HG03025 (cell line): Measurements from ENCODE around the gene MEI4.
"Not testable (repeated sequence)": the region's sequence is repeated elsewhere in the genome, so short reads cannot be mapped to it uniquely, and the experiment has no call there.

Experiments used
- ATAC-seq: cut with Tn5 transposase; IDR thresholded peaks from one replicate; pipeline ENCODE4 v1.9.1; 2021; ENCODE audit warnings: mild to moderate bottlenecking, moderate library complexity; ENCODE audit not compliant: unreplicated experiment, low FRiP score

The MEI4 gene, protein sequence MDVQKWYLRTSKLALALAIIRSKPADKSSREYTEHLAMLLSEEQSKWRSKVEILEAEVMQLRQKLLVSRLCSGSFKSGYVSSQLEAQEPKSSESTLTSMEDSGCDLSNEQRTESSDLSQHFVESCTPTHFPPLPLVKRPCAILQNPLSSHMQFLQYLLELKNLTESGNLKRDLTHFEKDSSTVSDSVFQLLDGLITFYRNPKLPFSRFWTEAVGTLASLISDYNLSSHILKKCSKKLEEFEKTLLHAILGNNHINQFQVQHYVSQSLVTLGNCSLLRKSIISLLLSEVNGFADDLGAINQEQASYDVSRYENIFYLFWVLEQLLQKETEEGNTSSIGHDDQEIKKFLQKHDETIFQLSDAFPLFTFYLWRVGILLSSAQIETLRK

DNA sequence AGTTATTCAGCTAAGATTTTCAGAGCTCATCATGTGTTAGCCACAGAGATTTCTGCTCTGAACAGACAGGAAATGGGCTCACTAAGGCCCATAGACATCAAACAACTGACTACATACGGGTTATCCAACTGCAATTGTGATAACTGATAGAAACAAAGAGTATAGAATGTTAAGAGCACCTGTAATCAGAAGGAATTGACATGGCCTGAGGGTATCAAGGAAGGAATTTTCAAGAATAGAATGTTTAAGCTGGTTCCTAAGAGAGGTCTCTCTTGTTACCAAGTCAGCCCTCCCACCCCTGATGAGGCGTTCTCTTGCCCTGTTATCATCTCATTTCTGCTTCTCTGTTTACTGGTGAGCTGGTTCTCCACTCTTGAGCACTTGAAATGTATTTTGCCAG, at the start of gene MEI4:
TSS of gene MEI4 (plus strand) at position 301 of the 400 bp plus-strand sequence. CDS start 37,633 bp downstream, outside the sequence.
- ATAC-seq: no peak

DNA sequence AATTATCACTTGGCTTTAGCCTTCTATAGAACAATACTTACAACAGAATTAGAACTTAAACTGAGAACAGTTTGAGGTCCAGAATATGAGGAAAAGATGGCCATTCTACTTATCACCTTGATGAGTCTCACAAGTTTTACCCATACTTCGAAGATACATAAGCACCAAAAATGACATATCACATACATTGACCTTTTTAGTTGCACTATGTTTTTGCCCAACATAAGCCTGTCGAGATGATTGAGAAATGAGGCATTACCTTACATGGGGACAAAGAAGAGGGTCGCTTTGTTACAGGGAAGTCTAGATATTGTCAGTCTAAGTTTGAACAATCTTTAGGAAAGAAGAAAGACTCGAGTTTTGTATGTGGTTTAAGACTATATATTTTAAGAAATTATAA, 48.4 kb upstream of the MEI4 start:
- no peak for ATAC-seq

DNA sequence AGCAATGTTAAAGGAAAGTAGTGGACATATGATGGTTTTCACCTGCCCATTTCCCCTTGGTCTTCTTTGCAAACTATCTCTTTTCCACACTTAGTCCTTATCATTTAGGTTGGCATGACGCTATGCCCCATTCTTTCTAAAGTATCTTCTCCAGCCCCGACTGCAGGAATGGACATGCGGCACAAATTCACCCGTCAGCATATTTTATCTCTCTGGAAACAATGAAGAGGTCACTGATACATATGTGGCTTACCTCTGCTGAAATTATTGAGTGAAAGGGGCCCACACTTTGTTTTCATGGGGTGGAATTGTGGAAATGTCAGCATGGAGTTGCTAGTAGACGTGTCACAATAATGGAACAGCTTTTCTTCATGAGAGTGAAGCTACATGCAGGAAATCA, 45.8 kb upstream of the MEI4 start:
- no peak for ATAC-seq

DNA sequence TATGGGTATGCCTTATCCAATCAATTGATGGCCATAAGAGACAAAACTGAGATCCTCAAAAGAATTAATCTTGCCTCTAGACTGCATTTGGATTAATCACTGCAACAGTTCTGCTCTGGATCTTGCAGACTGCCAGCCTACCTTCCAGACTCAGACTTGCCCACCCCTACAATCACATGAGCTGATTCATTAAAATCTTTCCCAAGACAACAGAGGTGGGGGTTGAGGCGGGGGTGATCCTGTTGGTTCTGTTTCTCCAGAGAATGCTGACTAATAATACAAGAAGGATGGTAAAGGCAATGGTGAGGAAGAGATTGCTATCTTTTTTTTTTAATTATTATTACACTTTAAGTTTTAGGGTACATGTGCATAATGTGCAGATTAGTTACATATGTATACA, 43.7 kb upstream of the MEI4 start:
- no peak for ATAC-seq

DNA sequence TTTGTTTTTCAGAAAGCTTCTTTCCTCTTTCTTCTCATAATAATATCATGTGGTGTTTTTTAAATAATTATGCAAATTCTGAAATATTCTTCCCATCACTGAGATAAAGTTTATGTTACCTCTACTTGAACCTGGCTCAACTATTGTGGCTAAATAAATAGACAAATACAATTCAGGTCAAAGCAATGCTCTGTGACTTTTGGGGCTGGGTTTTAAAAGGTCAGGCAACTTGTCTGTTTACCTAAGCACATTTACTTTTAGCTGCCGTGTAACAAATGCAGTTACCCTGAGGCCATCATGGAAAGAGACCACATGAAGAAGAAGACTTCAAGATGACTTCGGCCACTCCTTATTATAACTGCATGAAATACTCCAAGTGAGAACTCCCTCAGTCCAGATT, 33.7 kb upstream of the MEI4 start:
- ATAC-seq: no peak

DNA sequence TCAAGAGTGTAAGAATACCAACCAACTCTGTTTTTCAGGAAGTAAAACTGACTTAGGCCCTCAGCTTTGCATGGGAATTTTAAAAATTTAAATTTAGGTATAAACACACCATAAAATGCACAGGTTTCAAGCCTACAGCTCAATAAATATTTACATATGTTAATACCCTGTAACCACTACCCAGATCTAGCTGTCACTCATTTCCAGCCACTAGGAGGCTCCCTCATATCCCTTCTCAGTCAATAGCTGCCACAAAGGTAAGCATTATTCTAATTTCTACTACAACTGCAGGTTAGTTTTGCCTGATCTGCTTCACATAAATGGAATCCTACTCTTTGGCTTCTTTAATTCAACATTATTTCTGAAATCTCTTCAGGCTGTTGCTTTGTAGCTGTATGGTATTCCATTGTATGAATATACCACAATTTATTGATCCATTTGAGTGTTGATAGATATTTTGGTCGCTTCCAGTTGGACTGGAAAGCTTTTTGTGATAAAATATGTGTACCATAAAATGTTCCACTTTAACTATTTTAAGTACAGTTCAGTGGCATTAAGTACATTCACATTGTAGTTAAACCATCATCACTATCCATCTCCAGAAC, 32.5 kb upstream of the MEI4 start:
- no peak for ATAC-seq

DNA sequence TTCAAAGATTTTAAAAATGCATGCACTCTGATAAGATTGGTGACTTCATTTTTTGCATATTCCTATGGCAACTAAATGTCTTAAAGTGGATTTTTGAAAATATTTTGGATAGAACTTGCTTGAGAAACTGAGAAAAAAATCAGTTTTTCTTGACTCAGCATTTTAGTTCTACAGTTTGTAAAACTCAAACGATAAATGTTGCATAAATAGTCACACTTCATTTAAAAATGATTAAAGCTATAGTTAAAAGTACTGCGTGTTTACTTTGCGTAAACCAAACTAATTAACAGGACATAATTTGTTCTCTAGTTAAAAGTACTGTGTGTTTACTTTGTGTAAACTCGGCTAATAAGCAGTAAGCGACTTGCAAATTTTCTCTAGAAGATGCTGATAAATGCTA, 28.3 kb upstream of the MEI4 start:
- no peak for ATAC-seq

DNA sequence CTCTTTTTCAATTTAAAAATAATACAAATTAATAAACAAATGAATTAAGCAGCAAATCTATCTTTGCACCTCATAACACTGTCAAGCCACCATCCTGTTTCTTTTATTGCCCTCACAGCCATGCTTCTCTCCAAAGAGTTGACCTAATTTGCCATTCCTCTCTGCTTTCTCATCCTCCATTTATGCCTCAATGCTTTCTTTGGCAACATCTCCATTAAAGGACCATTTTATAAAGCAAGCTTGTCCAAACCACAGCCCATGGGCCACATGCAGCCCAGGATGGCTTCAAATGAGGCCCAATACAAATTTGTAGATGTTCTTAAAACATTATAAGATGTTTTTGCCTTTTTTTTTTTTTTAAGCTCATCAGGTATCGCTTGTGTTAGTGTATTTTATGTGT, 26.4 kb upstream of the MEI4 start:
- no peak for ATAC-seq

DNA sequence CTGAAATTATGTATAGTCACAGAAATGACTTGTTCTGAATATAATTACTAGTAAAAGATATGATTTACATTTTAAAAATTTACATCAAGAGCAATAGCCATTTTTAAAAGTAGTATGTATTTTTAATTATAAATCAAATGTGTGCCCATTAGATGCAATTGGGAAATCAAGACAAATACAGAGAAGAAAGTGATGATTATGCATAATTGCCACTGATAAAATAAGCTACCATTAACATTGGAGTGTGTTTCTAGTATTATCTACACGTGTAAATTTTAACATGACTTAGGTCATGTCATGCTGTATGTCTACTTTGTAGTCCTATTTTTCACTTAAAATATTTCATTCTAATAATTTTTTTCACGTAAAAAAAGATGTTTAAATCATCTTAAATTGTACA, 22.8 kb upstream of the MEI4 start:
- ATAC-seq: no peak

DNA sequence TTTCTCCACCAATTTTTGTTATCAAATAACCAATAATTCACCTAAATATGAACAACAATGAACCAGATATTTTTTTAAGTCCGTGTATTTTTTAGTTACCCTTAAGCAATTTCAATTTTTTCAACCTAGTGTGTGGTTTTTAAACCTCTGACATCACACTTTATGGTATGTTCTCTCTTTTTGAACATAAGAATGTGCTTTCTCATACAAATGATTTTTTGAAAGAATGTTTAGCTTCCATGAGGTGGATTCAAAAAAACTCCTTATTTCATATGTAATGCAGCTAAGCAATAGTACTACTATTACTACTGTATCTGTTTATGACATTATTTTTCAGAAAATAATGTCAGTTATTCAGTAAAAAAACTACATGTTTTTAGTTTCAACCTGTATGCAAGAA, 19.4 kb upstream of the MEI4 start:
- ATAC-seq: no peak

DNA sequence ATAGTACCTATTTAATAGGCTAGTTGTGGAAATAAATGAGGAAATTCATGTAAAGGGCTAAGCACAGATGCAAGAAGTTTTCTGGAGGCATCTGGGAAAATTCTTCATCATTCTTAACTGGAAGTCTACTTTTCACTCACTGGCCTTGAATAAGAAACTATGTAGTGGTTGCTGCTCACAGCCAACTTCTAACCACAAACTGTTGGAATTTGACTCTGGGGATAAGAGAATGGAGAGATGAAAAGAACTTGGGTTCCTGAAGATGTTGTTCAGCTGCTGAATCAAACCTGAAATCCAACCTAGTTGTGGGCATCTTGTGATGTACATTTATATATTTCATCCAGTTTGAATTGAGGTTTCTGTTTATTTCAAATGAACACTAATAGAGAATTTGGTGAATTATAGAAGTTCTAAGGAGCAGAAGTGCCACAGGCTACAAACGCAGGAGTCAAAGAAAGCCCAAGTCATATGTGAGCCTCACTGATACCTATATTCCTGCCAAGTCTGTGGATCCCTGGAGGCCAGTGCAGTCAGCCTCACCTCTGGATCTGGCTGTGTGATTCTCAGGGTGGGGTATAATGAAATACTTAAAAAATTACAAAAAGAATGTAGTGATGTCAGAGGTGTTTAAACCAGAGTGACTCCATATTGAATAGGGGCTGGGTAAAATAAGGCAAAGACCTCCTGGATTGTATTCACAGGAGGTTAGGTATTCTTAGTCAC, 18.7 kb upstream of the MEI4 start:
- ATAC-seq: no peak

DNA sequence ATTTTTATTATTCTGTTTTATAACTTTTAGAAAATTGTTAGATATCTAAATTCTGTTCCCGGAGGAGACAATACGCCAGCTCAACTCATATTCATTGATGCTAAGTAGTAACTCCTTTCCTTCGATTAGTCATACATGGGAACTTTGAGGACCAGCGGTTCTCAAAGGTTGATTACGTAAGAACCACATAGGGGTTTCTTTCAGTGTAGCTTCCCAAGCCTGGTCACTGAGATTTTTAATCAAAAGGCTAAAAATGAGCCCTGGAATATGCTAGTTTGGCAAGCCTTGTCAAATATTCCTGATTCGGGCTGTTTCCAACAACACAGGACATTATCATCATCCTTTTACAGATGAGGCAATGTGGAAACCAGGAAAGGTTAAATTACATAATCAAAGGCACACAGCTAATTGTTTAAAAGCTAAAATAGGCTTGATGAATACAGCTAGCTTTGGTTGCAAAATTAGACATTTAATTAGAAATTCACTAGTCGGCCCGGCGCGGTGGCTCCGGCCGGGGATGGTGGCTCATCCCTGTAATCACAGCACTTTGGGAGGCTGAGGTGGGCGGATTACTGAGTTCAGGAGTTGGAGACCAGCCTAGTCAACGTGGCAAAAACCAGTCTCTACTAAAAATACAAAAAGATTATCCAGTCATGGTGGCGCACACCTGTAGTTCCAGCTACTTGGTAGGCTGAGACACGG, 14.6 kb upstream of the MEI4 start:
- ATAC-seq: no peak

DNA sequence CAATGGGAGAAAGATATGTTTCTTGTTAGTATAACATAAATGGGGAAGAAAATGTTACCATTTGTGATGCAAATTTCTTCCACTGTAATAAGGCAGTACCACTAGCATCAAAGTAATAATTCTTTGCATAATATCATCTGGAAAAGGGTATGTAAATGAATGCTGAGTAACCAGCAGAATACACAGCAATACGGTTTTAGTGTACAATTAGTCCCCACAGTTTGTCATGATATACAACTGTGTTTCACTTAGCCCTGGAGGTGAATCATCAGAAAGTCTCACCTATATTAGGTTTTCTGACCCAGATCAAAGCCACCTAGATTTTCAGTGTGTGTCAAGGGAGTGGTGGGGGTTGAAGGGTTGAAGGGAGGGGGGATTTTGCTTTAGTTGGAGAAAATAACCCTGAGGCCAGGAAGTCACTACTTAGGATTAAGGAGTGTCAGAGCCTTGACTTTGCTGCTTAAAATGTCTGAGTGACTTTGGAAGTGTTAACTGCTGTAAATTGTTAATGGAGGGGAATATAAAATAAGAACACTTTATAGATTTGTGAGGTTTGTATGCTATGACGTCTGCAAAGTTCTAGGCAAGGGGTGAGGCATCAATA, 8.6 kb upstream of the MEI4 start:
- no peak for ATAC-seq

DNA sequence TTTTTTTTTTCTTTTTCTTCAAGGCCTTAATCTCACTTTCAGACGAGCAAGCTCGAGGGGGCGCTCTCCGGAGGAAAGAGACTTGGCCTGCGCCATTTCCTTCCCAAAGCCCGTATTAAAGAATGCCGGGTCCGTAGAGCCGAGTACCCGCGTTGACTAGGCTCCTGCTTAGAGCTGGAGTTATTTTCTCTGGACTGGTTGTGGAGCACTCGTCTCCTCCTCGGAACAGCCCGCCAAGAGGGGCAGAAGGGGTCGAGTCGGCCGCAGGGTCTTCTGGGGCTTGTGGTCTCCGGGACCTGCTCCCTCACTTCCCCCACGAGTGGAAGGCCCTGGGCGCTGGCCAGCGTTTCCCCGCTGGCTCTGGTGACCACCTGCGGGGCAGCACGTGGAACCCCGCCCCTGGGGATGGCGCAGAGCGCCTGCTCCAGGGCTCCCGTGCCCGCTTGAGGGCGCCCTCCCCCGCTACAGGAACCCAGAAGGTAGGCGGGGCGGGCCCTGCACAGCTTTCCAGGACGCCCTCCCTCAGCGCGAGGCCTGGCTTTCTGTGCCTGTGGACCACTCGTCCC, 2.7 kb upstream of the MEI4 start:
- ATAC-seq: no peak

DNA sequence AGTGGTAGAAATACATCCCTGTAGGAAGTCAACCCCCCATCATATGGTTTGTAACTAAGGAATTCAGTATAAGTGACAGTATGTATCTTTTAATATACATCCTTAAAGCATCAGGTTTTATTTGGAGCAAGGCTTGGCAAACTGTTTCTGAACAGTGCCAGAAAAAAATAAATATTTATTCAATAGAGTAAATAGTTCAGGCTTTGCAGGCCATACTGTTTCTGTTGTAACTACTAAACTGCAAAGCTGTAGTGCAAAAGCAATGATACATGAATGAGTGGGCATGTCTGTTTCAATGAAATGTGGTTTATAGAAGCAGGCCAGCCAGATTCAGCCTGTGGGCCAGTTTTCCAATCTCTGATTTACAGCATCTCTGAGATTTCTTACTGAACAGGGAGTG, 977 bp downstream of the MEI4 start:
- ATAC-seq: no peak

DNA sequence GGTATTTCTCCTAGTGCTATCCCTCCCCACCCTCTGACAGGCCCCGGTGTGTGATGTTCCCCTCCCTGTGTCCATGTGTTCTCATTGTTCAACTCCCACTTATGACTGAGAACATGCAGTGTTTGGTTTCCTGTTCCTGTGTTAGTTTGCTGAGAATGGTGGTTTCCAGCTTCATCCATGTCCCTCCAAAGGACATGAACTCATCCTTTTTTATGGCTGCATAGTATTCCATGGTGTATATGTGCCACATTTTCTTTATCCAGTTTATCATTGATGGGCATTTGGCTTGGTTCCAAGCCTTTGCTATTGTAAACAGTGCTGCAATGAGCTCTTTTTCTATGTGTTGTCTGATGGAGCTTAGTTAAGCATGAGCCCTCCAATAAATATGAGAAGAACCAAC, 2.2 kb downstream of the MEI4 start:
- ATAC-seq: not testable (repeated sequence)

DNA sequence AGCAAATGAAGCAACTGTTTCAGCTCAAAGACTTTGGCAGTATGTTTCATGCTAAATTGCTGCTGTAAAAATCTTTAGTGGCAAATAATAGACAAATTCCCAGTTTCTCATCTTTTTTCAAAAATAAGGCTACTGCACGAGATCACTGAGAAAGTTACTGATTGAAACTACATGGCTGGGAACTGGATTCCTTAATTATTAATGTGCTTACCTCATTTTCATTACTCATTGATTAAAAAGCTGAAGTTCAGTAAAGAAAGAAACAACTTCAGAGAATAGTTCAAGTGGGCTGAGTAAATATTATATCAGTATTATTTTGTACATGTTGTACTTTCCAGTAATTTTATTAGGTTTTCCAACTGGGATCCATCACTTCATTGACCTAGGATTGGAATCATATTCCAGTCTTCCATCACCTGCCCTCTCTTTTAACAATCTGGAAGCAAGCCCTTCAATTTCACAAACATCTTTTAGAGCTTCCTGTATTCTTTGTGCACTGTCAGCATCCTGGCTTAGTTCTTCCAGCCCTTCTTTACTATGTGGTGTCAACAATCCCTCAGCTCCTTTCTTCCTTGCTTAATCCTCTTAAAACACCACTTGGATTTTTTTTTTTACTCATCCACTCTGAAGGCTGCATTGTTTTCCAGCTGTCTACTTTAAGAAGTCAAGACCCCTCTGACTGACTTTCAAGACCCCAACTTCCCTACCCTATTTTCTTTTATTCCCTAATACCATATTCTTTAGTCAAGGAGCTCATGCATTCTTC, 4.3 kb downstream of the MEI4 start:
- no peak for ATAC-seq

DNA sequence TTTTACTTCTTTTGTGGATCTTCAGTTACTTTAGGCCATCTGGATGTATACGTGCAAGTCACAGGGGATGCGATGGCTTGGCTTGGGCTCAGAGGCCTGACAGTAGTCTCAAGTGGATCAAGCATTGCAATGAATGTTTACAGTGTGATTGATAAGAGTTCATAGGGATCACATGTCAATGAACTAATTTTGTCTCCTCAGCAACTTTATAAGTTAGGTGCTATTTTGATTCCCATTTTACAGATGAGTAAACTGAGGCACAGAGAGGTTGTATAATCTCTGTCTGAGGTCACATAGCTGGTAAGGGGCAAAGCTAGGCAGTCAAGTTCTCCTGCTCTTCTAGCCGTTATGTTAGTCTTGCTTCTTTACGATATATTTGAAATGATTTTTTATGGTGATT, 13.5 kb downstream of the MEI4 start:
- ATAC-seq: no peak

DNA sequence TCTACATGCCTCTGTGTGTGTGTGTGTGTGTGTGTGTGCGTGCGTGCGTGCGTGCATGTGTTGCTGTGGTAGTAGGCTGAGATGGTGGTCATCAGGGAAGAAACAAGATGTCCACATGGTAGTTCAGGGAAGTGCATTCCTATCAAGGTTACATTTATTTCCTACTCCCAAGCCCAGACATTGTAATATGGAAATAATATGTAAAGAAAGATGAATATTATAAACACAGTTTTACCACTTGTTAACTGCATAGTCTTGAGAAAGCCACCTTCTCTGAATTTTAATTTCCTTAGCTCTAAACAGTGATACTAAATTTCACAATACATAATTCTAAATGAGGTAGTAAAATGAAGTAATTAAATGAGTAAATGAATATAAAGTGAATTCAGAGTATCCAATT, 14.0 kb downstream of the MEI4 start:
- no peak for ATAC-seq

DNA sequence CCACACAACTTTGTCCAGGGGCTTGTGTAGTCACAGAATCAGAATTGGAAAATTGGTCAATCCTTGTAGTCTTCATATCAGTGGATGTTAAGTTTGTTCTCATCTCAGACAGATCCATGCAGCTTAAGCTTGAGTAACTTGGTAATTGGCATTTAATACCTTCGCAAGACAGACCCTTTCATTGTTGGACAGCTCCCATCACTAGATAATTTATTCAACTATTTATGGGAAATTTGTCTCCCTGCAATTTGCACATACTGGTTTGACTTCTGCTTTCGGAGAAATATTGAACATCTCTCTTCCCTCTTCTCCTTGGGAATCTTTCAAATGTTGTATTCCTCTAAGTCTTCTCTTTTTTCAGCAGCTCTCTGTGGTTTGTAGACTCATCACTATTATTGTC, 17.1 kb downstream of the MEI4 start:
- ATAC-seq: no peak
